GM06990 (cell line): Measurements from ENCODE around the gene HLA-DPA1.
"Not testable (repeated sequence)": the region's sequence is repeated elsewhere in the genome, so short reads cannot be mapped to it uniquely, and the experiment has no call there.

ENCODE experiments used
- DNase-seq: peaks from one replicate; pipeline ENCODE4 v3.0.0-alpha.2; 2011; ENCODE audit not compliant: insufficient read length; ENCODE audit errors: extremely low read depth
- H3K27me3 ChIP-seq: replicated peaks from 2 replicates; pipeline ENCODE4 v1.6.0; 2011; ENCODE audit warnings: low read length; ENCODE audit not compliant: control insufficient read depth, insufficient read depth
- H3K36me3 ChIP-seq: 2 replicates; pipeline ENCODE4 v1.5.1; 2011; ENCODE audit warnings: low read length; ENCODE audit not compliant: control insufficient read depth, insufficient read depth
- H3K4me3 ChIP-seq: replicated peaks from 2 replicates; pipeline ENCODE4 v1.5.1; 2011; ENCODE audit warnings: low read depth, mild to moderate bottlenecking, control low read depth, low read length
- TF ChIP-seq, protein P1 (sequence below): IDR thresholded peaks from 2 replicates; pipeline ENCODE4 v1.5.1; 2011; ENCODE audit warnings: low read length, control low read depth, mild to moderate bottlenecking, inconsistent platforms; ENCODE audit not compliant: insufficient read depth, poor library complexity, severe bottlenecking

Gene HLA-DPA1

DNA sequence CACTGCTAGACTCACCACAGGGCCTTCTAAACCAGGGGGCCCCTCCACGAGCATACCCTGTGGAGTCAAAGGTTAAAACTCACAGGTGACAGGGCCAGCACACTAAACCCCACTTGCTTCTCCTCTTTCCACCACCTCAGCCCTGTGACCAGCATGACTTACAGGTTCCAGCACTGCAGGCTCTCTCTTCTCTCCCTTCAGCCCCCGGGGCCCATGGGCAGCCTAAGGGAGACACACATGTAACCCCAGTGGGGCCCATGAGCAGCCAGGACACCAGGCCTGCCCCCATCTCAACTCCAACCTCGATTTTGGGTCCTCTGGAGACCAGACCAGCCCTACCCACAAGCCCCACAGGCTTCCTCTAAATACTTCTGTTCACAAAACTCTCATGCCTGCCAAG, 30.3 kb upstream of the HLA-DPA1 start:
- TF ChIP-seq, protein P1, sequence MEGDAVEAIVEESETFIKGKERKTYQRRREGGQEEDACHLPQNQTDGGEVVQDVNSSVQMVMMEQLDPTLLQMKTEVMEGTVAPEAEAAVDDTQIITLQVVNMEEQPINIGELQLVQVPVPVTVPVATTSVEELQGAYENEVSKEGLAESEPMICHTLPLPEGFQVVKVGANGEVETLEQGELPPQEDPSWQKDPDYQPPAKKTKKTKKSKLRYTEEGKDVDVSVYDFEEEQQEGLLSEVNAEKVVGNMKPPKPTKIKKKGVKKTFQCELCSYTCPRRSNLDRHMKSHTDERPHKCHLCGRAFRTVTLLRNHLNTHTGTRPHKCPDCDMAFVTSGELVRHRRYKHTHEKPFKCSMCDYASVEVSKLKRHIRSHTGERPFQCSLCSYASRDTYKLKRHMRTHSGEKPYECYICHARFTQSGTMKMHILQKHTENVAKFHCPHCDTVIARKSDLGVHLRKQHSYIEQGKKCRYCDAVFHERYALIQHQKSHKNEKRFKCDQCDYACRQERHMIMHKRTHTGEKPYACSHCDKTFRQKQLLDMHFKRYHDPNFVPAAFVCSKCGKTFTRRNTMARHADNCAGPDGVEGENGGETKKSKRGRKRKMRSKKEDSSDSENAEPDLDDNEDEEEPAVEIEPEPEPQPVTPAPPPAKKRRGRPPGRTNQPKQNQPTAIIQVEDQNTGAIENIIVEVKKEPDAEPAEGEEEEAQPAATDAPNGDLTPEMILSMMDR, result no peak
- DNase-seq, result no peak
- no peaks in the 10 kb centered on the region for H3K27me3 ChIP-seq
- no peak overlapping the region for H3K4me3 ChIP-seq
- H3K36me3 ChIP-seq, result no peaks in the 10 kb centered on the region

DNA sequence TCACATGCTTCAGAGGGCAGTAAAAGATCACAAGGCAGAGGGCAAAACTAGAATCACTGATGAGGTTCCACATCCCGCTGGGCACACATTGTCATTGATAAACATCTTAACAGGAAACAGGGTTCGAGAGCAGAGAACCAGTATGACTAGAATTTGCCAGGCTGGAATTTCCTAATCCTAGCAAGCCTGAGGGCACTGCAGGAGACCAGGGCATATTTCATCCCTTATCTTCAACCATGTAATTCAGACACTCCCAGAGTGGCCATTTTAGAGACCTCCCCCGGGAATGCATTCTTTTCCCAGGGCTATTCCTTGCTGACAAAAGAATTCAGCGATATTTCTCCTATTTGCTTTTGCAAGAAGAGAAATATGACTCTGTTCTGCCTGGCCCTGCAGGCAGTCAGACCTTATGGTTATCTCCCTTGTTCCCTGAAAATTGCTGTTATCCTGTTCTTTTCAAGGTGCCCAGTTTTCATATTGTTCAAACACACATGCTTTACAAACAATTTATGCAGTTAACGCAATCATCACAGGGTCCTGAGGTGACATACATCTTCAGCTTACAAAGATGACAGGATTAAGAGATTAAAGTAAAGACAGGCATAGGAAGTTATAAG, 27.8 kb upstream of the HLA-DPA1 start:
- not testable (repeated sequence) for H3K27me3 ChIP-seq, DNase-seq, H3K36me3 ChIP-seq, H3K4me3 ChIP-seq

DNA sequence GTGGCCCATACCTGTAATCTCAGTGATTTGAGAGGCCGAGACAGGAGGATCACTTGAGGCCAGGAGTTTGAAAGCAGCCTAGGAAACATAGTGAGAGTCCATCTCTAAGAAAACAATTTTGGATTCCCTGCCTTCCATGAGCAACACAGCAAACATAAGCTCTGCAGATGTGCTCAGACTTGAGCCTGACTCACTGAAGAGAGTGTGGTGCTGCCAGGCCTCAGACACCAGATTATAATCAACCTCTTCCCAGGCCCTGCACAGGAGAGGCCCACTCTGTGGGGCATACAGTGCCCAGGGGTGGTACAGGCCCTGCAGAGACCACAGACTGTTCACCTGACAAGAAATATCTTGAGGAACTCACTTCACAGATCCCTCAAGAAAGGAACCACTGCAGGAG, 22.2 kb upstream of the HLA-DPA1 start:
- Histone ChIP-seq H3K36me3 (no peaks in the 10 kb centered on the region), H3K4me3 (no peak overlapping the region), H3K27me3 (no peaks in the 10 kb centered on the region)
- TF ChIP-seq, protein P1, result no peak
- no peak for DNase-seq

DNA sequence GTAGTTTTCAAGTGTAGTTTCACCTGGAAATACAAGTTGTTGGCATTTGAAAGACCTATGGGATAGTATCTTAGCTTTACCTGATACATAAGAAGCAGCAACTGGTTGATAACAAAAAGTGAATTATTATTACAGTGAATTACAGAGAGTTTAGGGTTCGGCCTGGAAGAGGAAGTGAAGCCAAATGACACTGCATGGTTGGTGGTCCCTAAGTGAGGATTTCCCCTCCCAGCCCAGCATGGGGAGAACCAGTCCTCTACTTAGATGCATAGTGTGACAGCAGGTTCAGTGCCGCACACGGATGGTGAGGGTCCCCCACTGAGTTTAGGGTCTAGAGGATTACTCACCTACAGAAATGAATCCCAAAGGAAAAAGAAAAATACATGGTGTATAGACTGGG, 20.4 kb upstream of the HLA-DPA1 start:
- Histone ChIP-seq H3K36me3 (peaks cover 1% of the 10 kb centered on the region; the same call in 1 of the 2 replicates), H3K27me3 (no peaks in the 10 kb centered on the region), H3K4me3 (no peak overlapping the region)
- no peak for DNase-seq
- TF ChIP-seq, protein P1, result no peak

DNA sequence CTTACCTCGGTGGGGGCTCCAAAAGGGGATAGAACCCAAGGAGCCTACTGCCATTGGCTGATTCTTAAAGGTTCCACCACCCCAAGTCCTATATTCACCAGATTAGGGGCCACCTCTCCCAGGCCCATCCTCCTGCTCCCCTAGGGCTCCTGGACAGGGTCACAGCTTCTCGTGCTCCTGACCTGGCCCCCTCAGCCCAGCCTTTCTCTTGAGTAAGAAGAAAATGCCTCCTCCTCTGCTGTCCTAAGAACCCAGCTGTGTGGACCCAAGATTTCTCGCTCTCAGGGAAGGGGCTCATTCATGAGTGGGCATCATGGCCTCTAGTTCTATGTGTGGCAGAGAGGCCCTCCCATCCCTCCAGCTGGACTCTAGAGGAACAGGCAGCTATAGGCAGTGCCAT, 18.9 kb upstream of the HLA-DPA1 start:
- peaks cover 9% of the 10 kb centered on the region for H3K36me3 ChIP-seq
- H3K4me3 ChIP-seq, result no peak overlapping the region
- no peak for DNase-seq
- H3K27me3 ChIP-seq, result no peaks in the 10 kb centered on the region
- TF ChIP-seq, protein P1, result no peak

DNA sequence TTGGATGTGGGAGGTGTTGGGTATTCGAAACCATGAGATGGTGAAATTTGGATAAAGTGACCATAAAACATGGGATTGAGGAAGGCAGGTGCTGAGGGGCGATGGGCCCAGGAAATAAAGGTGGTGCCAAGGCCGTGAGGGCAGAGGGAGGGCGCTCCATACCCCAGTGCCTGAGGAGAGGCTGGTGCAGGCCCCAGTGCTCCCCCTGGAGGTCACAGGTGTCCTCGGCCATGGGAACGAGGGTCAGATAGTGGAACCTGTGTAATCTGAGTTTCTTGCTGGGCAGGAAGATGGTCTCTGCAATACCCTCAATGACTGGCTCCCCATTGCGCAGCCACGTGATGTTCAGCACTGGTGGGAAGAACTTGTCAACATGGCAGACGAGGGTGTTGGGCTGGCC, 18.5 kb upstream of the HLA-DPA1 start:
- TF ChIP-seq, protein P1, result peak; percentile 97
- Histone ChIP-seq H3K27me3 (no peaks in the 10 kb centered on the region), H3K4me3 (no peak overlapping the region), H3K36me3 (peaks cover 10% of the 10 kb centered on the region)
- peak; percentile 59 for DNase-seq
